Cerebellar nuclear complex (tissue), 1 donor: ENCODE results near the gene TRIP12.
"Not testable (repeated sequence)": the region's sequence is repeated elsewhere in the genome, so short reads cannot be mapped to it uniquely, and the experiment has no call there.

Experiments
- DNase-seq, 2 experiments: peaks; one replicate each; lab custom pipeline; 2025; lab: John Stamatoyannopoulos, UW

The TRIP12 gene

GRCh38 chr2:229831805-229832509 is 89.9 kb downstream of the TRIP12 start:
- DNase-seq = no peak

GRCh38 chr2:229825476-229825875 is 96.3 kb downstream of the TRIP12 start:
- DNase-seq = no peak

GRCh38 chr2:229821316-229821715 is 100.5 kb downstream of the TRIP12 start:
- no peak for DNase-seq

GRCh38 chr2:229818230-229818629 is 103.6 kb downstream of the TRIP12 start:
- DNase-seq = no peak

- DNase-seq = no peak
Observed at GRCh38 chr2:229815858-229816257, 106.0 kb downstream of the TRIP12 start.

GRCh38 chr2:229815342-229815741 is 106.5 kb downstream of the TRIP12 start:
- no peak for DNase-seq

- no peak for DNase-seq
Observed at GRCh38 chr2:229810786-229811185, 111.0 kb downstream of the TRIP12 start.

- no peak for DNase-seq
Observed at GRCh38 chr2:229805559-229805958, 116.2 kb downstream of the TRIP12 start.

GRCh38 chr2:229802785-229803184 is 119.0 kb downstream of the TRIP12 start:
- no peak for DNase-seq

- DNase-seq = peak in 1 of 2 experiments; percentile 9
Observed at GRCh38 chr2:229800997-229801754, 120.6 kb downstream of the TRIP12 start.

GRCh38 chr2:229798446-229799155 is 123.2 kb downstream of the TRIP12 start:
- DNase-seq = peak; percentile 3 to 10

GRCh38 chr2:229795058-229795457 is 126.8 kb downstream of the TRIP12 start:
- DNase-seq = no peak

GRCh38 chr2:229794636-229795035 is 127.2 kb downstream of the TRIP12 start:
- no peak for DNase-seq

GRCh38 chr2:229786289-229786688 is 135.5 kb downstream of the TRIP12 start:
- DNase-seq = not testable (repeated sequence)

GRCh38 chr2:229784791-229785190 is 137.0 kb downstream of the TRIP12 start:
- no peak for DNase-seq

- DNase-seq = no peak
Observed at GRCh38 chr2:229783108-229783721, 138.6 kb downstream of the TRIP12 start.

GRCh38 chr2:229780856-229781773 is 140.7 kb downstream of the TRIP12 start:
- no peak for DNase-seq

GRCh38 chr2:229779650-229780049 is 142.2 kb downstream of the TRIP12 start:
- no peak for DNase-seq

GRCh38 chr2:229777716-229778115 is 144.1 kb downstream of the TRIP12 start:
- no peak for DNase-seq

GRCh38 chr2:229775614-229776313 is 146.0 kb downstream of the TRIP12 start:
- no peak for DNase-seq

GRCh38 chr2:229774237-229774636 is 147.6 kb downstream of the TRIP12 start:
- no peak for DNase-seq
